HUDEP-2 (cell line): ENCODE data around the gene TMUB2.
"Not testable (repeated sequence)": the region's sequence is repeated elsewhere in the genome, so short reads cannot be mapped to it uniquely, and the experiment has no call there.

Source experiments
- DNase-seq, 76 experiments: peaks; one replicate each; lab custom pipeline; 2025; ENCODE audit not compliant: unreplicated experiment in 76 of 76; lab: John Stamatoyannopoulos, UW

The TMUB2 gene

DNA sequence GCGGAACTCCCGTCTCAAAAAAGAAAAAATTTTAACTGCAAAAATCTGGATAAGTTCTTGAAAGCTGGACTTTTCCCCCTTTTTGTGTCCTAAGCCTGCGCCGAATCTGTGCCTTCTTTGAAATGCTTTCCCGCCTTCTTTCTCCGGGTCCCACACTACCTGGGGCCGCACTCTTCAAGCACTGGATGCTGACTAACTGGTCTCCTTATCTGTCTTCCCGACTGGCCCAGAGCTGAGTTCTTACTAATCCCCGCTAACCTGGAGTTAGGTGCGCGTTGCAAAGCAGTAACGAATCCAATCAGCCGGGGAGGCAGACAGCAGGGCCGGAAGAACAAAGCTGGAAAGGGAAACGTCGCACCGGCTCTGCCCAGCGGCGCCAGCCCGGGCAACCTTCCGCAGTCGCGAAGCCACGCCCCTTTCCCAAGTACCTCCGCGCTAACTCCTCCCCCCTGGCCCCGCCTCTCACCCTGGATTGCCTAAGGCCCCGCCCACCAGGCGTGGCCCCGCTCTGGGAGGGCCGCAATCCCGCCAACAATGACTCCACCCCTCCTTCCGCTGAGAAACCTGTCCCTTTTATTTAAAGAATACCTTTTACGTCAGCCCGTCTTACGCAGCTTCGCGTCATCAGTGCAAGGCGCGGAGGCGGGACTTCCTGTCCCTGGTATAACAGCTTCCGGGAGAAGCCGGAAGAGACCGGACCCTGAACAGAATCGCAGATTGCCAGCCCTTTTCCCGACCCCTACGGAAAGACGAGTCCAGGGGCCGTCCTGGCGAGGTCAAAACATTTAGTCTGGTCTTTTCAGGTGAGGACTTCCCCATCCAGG is at the start of gene TMUB2:
Gene TMUB2, plus strand, starts transcription at position 666 of the 824 bp plus-strand sequence. CDS start 737 bp downstream, outside the sequence.
- DNase-seq = peak in 75 of 76 experiments; percentile 81 to 99 (median 98)

DNA sequence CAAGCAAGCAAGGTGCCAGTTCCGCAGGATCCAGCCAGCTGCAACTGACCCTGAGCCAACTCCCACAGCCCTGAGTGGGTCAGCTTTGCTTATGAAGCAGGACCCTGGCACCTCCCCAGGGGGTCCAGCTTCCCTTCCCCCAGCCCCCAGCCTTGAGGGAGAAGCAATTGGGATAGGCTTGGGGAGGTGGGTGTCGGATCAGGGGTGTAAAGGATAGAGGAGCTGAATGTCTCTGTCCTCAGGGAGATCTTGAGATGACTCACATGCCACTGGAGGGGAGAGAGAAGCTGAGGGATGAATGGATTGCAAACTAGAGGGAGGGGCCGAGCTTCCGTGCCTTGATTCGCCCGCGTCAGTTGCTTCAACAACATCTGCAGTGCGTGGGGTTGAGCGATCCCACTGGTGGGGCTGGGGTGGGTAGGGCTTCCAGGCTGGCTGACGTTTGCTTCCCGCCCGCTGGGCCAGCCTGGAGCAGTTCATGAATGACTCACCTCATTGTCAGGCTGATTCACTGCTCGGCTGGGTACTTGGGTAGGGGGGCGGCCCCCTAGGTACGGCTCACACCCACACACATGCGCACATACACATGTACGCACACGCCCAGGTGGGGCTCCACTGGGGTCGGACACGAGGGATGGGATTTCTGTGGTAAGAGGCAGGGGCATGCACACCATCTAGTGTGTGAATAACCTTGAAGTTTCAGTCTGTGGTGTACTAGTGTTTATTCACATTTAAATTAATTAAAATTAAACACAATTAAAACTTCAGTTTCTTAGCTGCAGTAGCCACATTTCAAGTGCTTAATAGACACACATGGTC is 48.7 kb upstream of the TMUB2 start:
- peak in 64 of 76 experiments; percentile 9 to 84 (median 50) for DNase-seq

DNA sequence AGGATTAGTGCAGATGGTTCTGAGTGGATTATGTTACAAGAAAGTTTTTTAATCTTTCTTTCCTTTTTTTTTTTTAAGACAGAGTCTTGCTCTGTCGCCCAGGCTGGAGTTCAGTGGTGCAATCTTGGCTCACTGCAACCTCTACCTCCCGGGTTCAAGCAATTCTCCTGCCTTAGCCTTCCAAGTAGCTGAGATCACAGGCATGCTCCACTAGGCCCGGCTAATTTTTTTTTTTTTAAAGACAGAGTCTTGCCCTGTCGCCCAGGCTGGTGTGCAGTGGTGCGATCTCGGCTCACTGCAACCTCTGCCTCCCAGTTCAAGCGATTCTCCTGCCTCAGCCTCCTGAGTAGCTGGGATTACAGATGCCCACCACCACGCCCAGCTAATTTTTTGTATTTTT is 42.9 kb upstream of the TMUB2 start:
- not testable (repeated sequence) for DNase-seq

DNA sequence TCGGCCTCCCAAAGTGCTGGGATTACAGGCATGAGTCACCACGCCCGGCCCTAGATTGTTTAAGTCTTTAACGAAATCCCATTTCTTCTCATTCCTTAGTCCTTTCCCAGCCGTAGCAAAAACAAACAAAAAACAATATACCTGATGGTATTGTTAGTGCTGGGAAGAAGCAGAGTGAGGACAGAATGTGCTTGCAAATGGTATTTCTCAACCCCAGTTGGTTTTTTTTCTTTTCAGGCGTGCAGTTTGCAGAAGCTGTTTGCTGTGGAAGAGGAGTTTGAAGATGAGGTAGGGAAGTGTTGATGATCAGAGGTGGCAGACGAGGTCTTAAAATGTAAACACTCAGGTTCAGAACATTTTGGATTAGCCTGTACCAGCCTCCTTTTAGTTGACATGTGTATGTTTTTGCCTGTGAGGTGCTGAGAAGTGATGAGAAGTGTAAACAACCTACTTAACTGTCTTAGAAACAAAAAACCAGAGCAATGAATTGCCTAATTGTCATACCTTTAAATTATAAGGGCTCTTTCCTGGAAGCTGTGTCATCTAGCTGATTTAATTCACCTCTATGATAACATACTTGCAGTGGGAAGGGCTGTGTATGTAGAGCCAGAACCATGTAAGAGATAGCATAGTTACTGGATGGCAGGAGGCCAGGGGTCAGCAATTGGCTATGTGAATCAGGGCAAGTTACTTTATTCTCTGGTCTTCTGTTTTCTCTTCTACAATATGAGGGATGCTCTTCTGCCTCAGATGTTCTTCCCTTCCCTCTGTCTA is 41.6 kb upstream of the TMUB2 start:
- peak in 20 of 76 experiments; percentile 2 to 30 (median 18) for DNase-seq

DNA sequence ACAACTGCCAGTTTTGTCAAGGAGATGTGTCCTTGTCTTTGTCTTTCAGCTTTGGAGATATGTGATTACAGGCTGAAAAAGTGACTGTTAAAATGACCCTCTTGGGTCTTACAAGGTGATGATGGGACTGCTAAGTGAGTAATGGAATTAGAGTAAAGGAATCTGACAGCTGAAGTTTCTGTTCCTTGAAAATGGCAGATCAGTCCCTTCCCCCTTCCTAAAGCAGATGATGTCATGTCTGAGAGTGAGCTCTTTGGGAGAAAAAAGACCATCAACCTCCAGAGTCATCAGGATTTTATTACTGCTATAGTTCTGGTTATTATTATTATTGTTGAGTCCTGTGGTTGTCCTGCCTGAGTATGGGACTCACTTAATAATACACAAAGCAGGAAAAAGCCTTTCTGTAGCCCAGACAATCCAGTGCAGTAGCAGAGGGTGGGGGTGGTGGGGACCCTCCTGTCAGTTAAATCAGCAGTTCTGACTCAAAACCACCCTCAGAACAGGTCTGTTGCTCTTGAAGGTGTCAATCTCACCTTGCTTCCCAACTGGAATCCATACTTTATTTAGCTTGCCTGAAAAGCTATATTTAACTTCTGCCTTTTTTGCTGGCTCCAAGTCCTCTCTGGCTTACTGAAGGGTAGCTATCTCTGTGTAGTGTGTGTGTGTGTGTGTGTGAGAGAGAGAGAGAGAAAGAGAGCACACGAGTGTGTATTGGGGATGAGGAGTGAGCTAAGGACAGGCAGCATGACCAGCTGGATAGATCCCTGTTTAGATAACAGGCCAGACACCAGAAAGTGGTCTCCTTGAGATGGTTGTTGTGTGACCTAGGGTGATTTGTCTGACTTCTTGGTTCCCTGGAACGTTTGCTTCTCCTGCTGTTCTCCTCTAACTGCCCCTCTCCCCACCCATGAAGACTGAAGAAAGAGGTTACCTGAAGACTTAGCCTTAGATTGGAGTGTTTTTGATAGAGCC is 40.1 kb upstream of the TMUB2 start:
- DNase-seq = no peak

DNA sequence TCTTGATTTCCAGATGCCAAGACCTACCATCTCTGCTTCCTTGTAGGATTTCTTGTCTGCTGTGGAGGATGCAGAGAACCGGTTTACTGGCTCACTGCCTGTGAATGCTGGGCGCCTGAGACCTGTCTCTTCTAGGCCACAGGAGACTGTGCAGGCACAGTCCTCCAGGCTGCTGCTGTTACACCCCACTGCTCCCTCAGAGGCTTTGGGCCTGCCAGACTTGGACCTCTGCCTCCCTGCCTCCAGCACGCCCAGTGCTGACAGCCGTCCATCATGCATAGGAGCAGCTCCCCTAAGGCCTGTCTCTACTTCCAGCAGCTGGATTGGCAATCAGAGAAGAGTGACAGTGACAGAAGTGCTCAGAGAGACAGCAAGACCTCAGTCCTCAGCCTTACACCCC is 39.0 kb upstream of the TMUB2 start:
- no peak for DNase-seq

DNA sequence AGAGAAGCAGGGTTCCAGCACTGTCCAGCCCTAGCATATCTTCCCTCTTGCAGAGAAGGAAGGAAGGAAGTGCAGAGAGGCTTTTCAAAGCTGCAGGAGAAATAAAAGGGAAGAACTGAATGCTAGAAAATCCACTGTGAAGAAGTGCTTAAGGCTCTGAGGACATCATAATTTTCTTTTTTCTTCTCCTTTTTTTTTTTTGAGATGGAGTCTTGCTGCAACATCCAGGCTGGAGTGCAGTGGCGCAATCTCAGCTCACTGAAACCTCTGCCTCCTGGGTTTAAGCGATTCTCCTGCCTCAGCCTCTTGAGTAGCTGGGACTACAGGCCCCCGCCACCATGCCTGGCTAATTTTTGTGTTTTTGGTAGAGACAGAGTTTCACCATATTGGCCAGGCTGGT is 37.7 kb upstream of the TMUB2 start:
- DNase-seq = not testable (repeated sequence)

DNA sequence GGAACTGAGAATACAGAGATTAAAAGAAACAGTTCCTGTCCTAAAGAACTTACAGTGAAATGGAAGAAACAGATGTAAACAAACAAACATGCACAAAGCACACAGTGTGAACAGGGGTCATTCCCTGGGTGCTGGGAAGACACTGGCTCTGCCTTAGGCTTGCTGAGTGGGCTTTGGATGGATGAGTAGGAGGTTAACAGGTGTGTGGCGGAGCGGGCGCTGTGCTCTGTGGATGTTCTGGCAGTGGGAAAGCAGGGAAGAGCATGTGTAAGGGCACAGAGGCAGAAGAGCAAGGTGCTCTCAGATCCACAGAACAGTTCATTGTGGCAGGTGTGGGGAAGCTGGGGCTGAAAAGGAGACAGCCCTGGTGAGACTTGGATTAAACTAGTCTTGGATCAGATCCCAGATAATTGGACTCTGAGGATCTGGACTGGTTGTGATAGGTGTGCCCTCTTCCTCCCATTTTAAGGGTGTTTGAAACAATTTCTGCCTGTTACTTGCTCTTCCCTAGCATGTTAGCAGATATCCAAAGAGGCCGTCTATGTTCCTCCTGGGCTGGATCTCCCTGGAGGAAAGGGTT is 36.9 kb upstream of the TMUB2 start:
- no peak for DNase-seq

DNA sequence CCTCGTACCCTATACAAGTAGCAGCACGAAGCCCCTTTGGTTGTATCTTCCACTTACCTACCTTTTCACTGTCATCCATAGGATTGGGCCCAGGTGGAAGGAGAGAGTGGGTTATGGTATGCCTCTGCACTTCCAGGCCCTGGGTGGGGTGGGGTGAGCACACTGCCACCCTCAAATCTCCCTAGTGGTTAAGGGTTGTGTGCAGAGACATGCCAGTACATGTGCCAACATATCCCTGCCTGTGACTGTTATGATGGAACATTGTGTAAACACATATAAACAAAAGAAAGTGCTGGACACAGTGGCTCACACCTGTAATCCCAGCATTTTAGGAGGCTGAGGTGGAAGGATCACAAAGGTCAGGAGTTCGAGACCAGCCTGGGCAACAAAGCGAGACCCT is 33.9 kb upstream of the TMUB2 start:
- DNase-seq = no peak

DNA sequence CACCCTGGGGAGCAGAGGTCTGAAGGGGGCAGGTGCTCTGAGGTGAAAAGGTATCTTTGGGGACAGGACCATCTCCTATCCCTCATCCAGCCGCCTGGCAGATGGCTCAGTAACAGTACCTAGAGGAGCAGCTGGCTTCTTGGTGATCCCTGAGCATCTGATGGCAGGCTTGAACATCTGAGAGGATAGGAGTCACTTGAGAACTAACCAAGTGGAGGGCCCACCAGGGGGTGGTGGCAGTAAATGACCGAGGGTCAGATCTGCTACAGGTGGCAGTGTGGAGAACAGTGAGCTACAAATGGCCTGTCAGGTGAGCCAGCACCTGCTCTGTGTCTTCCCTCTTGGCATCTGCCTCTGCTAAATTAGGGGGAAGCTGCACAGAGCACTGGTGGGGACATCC is 31.3 kb upstream of the TMUB2 start:
- DNase-seq = no peak

DNA sequence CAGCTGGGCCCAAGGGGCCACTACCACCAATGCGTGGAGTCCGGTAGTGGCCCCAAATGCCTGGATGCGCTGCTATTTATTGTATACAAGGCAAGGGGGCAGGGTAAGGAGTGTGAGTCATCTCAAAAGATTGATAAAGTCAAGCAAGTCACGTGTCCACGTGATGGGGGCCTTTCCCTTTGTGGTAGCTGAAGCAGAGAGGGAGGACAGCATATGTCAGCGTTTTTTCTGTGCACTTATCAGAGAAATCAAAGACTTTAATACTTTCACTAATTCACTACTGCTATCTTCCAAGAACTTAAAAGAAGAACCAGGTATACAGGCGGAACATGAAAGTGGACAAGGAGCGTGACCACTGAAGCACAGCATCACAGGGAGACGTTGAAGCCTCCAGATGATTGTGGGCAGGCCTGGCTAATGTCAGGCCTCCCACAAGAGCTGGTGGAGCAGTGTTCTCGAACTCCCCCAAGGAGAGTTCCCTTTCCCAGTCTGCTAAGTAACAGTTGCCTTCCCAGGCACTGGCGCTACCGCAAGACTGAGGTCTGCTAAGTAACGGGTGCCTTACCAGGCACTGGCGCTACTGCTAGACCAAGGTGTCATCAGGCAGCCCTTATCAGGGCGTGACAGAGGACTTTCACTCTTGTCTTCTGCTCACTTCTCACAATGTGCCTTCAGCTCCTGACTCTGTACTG is 27.1 kb upstream of the TMUB2 start:
- DNase-seq = peak in 74 of 76 experiments; percentile 29 to 90 (median 68)

DNA sequence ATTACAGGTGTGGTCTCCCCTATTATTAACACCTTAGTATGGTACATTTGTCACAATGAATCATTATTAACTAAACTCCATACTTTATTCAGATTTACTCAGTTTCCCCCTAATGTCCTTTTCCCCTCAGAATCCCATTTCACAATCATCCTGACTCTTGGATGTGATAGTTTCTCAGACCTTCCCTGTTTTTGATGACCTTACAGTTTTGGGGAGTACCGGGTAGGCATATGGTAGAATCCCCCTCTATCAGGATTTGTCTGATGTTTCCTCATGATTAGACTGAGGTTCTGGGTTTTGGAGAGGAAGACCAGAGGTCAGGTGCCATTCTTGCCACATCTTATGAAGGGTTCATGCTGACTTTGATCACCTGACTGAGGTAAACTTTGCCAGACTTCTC is 22.3 kb upstream of the TMUB2 start:
- no peak for DNase-seq

DNA sequence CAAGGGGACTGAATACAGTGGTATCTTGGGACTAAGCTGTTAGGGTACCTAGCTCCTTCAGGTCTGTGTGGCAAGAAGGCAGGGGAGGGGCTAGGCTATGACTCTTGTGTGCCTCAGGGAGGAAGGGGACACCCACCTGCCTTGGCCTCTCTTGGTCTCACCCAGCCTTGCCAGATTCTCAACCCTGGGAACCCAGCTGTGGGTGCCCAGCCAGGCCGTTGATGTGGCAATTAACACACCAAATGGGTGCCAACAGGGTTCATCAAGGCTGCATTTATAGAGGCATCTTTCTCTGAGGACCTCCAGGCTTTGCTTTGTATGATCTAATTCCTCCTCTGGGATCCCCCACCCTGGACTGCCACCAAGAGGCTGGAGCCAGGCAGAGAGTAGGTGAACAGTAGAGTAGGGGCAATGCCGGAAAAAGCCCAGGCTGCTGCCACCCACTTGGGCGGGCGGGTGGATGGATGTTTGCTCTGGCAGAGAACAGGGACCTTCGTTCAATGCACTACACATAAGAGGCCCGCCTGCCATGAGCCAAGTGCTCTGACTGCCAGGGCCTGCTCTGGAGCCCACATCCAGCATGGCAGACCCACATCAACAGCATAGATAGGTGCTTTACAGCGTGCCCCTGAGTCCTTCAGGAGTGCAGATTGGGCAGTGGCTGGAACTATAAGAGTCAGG is 19.5 kb upstream of the TMUB2 start:
- DNase-seq = no peak

DNA sequence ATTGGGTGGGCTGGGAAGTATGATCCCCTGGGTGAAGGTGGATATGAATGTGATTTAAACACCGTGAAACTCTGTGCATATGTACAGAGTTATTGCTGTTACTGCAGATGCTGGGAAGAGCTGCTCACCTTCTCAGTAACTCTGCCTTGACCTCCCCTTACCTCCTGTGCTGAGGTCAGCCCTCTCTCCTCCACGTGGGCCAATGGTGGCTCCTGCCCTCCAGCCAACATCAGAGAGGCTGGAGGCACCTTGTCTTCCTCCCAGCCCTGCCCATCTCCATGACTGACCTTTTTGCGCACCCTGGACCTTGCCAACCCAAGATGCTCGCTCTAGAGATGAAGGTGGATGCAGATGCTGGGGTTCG is 16.7 kb upstream of the TMUB2 start:
- DNase-seq = no peak

DNA sequence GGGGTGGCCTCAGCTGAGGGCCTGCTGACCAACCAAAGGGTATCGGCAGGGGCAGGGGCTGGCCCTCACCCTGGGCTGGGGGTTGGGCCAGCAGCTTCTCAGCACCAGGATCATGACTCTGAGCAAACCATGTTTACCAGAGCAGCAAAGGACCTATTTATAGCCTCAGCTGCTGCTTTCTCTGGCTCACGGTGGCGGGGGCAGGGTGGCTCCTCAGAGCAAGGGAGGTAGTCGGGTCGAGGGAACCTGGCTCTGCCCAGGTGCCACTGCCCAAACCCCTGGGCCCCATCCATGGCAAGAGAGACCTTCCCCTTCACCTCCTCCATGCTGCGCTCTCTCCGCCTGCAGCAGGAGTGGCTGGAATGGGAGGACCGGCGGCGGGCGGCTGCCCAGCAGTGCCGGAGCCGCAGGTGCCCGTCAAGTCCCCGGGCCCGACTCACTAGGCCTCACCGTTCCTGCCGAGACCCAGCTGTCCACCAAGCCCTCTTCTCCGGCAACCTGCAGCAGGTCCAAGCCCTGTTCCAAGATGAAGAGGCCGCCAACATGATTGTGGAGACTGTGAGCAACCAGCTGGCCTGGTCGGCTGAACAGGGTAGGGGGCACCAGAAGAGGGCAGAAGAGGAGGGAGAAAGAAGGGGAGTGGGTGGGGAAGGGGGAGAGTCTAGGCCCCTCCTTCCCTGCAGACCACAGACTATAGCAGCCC is 16.1 kb upstream of the TMUB2 start, which contains the start of gene ASB16:
Gene ASB16, plus strand, starts transcription at position 206 of the 703 bp plus-strand sequence. Its CDS starts 86 bp downstream, at position 292.
- no peak for DNase-seq

DNA sequence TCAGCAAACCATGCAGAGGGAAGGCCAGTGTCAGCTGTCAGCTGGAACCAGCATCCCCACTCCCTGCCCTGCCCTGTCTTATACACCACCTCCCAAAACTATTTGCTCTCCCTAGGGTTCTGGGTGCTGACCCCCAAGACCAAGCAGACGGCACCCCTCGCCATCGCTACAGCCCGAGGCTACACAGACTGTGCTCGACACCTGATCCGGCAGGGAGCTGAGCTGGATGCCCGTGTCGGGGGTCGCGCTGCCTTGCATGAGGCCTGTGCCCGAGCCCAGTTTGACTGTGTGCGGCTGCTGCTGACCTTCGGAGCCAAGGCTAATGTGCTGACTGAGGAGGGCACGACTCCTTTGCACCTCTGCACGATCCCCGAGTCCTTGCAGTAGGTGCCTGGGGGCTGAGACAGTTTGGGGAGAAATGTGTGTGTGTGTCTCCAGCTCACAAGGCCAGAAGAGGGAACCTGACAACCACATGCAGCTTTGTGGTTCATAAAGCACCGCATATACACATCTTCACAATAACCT is 14.8 kb upstream of the TMUB2 start:
- DNase-seq = no peak

DNA sequence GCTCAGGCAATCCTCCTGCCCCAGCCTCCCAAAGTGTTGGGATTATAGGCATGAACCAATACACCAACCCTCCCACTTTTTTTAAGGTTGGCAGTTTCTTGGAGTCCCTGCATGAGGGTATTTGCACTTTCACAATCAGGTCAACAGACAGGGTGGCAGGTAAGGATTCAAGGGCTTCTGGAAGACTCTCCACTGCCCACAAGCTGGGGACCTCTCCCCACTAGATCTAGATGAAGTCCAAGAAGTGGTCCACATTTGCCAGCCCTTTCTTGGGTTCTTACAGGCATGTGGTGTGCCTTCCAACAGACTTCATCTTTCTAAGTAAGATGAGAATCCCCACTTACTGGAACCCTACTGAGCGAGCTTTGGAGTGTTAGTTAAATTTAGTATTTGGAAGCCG is 12.3 kb upstream of the TMUB2 start:
- no peak for DNase-seq
